22Rv1 (cell line): ENCODE measurements around the gene GNB1L.

Experiments used
- H3K27ac ChIP-seq: fragments of 450-650 bp; 2 replicates; pipeline ENCODE4 v1.5.1; 2017
- CTCF ChIP-seq: fragments of 450-650 bp; IDR thresholded peaks from 2 replicates; pipeline ENCODE4 v1.5.1; 2017; ENCODE audit warnings: mild to moderate bottlenecking
- ZFX ChIP-seq: fragments of 450-650 bp; IDR thresholded peaks from 2 replicates; pipeline ENCODE4 v1.6.1; 2017; ENCODE audit warnings: antibody characterized with exemption, borderline replicate concordance

Gene GNB1L

GRCh38 chr22:19755722-19756287 is 98.9 kb downstream of the GNB1L start:
- TF ChIP-seq CTCF (no peak), ZFX (no peak)
- no peak overlapping the region for H3K27ac ChIP-seq

DNA sequence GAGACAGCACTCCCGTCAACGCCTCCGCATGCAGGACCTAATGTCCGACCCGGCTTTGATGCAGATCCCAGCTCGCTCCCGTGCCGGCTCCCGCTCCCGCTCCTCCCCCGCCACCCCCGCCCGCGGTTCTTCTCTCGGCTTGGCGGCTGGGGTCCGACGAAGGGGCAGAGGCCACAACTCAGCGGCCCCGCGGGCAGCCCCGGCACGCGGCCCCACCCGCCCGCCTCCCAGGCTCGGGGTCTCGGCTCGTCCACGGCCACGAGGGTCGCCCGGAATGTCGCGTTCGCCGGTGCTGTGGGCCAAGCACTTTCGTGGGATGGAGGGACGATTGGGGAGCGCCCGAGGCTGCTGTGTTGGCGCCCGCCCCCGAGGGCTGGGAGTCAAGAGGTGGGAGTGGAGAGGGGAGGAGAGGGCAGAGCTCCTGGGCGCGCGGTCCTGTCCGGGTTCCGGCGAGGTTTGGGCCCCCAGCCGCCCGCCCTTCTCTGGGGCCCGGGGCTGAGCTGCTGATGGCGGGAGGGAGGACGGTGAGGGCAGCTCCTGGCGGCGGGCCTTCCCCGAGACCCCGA is 99.4 kb downstream of the GNB1L start:
- no peak overlapping the region for H3K27ac ChIP-seq

GRCh38 chr22:19754701-19755144 is 100.0 kb downstream of the GNB1L start:
- TF ChIP-seq ZFX (no peak), CTCF (no peak)

More for the DNA sequence above, 99.4 kb downstream of the GNB1L start:
- TF ChIP-seq ZFX (no peak), CTCF (no peak)

DNA sequence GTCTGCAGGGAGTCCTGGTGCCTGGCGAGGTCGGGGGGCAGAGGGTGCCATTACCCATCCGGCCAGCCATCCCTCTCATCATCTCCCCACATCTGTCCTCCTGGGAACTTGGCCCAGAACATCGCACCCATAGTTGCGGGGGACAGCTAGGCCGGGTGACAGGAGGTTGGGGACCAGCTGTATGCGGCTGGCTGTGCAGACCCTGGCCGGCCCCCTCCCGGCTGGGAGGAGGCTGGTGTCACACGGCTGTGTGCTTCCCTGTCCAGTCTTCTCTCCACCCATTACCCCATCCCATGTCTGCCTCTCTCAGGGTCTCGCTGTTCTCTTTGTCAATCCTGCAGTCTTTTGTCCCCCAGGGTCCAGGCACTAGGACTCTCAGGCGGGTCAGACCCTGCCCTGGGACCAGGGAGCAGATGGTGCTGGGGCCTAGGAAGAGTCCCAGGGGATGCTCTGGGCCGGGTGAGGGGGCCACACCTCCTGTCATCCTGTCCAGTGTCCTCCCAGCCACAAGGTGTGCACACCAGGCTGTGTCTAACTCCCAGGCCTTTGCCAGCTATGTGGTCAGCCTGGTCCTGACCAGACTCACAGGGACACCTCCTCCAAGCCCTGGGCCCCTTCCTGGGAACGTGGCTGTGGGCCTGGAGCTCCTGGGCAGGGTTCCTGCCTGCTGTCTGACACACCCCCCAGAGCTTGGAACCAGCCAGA is 100.5 kb downstream of the GNB1L start:
- H3K27ac ChIP-seq: no peak overlapping the region
- TF ChIP-seq ZFX (no peak), CTCF (no peak)

More at GRCh38 chr22:19754701-19755144, 100.0 kb downstream of the GNB1L start:
- H3K27ac ChIP-seq: no peak overlapping the region

DNA sequence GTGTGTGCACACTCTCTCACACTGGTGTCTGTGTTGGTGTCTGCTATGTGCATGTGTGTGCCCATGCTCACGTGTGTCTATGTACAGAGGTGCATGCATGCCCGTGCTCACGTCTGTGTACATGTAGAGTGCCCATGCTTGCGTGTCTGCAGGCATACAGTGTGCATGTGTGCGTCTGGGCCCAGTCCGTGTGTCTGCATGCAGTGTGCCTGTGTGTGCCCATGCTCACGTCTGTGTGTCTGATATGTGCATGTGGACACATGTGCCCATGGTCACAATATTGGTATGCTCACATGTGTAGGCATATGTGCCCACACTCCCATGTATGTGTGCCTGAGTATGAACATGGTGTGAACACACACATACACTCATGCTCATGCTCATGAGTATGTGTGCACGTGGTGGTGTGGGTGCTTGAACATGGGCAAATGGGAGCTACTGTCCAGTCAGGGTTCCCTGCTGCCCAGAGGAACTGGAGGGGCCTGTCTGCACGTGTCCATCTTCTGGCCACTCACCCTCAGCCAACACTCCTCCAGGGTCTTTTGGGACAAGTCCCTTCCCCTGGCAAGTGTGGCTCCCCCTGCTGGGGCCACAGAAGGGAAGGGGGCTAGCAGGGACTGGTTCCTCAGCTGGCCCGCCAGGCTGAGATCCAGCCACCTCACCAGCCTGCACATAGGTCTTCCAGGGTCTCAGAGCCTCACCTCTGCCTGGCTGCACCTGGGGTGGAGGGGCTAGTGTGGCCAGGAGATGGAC is 101.4 kb downstream of the GNB1L start:
- H3K27ac ChIP-seq: no peak overlapping the region
- no peak for TF ChIP-seq ZFX
- no peak for TF ChIP-seq CTCF

DNA sequence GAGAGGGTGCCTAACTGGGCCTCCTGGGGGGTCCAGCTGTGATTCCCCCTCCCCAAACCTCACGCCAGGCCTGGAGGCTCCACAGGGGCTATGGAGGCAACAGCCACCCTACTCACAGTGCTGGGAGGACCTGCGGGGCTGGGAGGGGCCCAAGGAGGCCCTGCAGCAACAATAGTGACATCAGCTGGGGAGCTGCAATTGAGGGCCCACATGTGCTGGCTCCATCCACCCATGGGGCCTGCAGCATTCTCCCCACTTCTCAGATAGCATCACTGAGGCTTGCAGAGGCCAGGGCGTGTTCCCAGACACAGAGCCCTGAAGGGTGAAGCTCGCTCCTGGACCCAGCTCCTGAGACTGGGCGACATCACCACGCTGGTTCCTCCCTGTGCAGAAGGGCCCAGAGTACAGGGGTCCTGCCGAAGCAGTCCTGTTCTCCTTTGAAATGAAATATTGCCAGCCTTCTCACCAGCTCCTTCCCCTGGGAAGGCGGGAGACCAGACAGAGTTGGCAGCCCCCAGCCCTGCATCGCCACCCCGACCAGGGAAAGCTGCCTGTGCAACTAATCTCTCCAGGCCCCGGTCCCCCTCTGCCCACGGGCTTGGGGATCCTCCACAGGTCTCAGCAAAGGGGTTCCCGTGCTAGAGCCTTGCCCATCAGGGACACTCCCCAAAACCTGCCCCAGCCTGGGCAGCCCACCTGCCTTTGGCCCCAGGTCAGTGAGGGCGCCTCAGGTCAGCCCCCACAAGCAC is 103.0 kb downstream of the GNB1L start:
- TF ChIP-seq ZFX (no peak), CTCF (no peak)
- no peak overlapping the region for H3K27ac ChIP-seq
